DOHH2 (cell line): ENCODE measurements around the gene PRELP.

Experiments used
- H3F3A ChIP-seq: fragments of 200-600 bp; sonication (generic), shearing (Covaris generic); 2 replicates; pipeline ENCODE4 v1.6.0; 2016; ENCODE audit warnings: antibody characterized with exemption, mild to moderate bottlenecking; ENCODE audit not compliant: control insufficient read depth, insufficient read depth
- H3K27ac ChIP-seq: fragments of 200-600 bp; sonication (generic); 2 replicates; pipeline ENCODE4 v1.5.1; 2014; ENCODE audit warnings: low read depth, mild to moderate bottlenecking, low read length, moderate library complexity
- H3K27me3 ChIP-seq: fragments of 200-600 bp; sonication (generic); 2 replicates; pipeline ENCODE4 v1.6.1; 2014; ENCODE audit warnings: mild to moderate bottlenecking, low read length, mixed read lengths; ENCODE audit not compliant: control insufficient read depth
- H3K36me3 ChIP-seq: fragments of 200-600 bp; sonication (generic); 2 replicates; pipeline ENCODE4 v1.6.1; 2014; ENCODE audit warnings: mild to moderate bottlenecking, low read length, moderate library complexity, mixed read lengths; ENCODE audit not compliant: control insufficient read depth
- H3K4me1 ChIP-seq: fragments of 200-600 bp; sonication (generic); 2 replicates; pipeline ENCODE4 v1.6.1; 2014; ENCODE audit warnings: mild to moderate bottlenecking, low read length, mixed read lengths; ENCODE audit not compliant: control insufficient read depth
- H3K4me2 ChIP-seq: fragments of 200-600 bp; sonication (generic); 2 replicates; pipeline ENCODE4 v1.6.0; 2014; ENCODE audit warnings: mild to moderate bottlenecking, low read length, moderate library complexity
- H3K4me3 ChIP-seq: fragments of 200-600 bp; sonication (generic); 2 replicates; pipeline ENCODE4 v1.5.1; 2014; ENCODE audit warnings: mild to moderate bottlenecking, low read length, mixed read lengths
- H3K79me2 ChIP-seq: fragments of 200-600 bp; sonication (generic); 2 replicates; pipeline ENCODE4 v1.6.1; 2014; ENCODE audit warnings: mild to moderate bottlenecking, low read length, mixed read lengths; ENCODE audit not compliant: control insufficient read depth
- H3K9me2 ChIP-seq: fragments of 200-600 bp; sonication (generic); replicated peaks from 2 replicates; pipeline ENCODE4 v1.6.1; 2014; ENCODE audit warnings: mild to moderate bottlenecking, low read length, mixed read lengths; ENCODE audit not compliant: control insufficient read depth
- H3K9me3 ChIP-seq: fragments of 200-600 bp; sonication (generic); 2 replicates; pipeline ENCODE4 v1.6.1; 2014; ENCODE audit warnings: antibody characterized with exemption, low read length, mixed read lengths; ENCODE audit not compliant: control insufficient read depth, insufficient read depth
- H4K20me1 ChIP-seq: fragments of 200-600 bp; sonication (generic); 2 replicates; pipeline ENCODE4 v1.6.0; 2014; ENCODE audit warnings: low read depth, mild to moderate bottlenecking, antibody characterized with exemption, low read length, moderate library complexity; ENCODE audit not compliant: control insufficient read depth, insufficient read depth
- EZH2phosphoT487 ChIP-seq: fragments of 200-600 bp; sonication (generic); IDR thresholded peaks from 2 replicates; pipeline ENCODE4 v1.6.1; 2017; ENCODE audit warnings: borderline replicate concordance, mild to moderate bottlenecking, antibody characterized with exemption, low read length, moderate library complexity, mixed read lengths
- TF ChIP-seq, protein P1 (sequence below): fragments of 200-600 bp; sonication (generic); IDR thresholded peaks from one replicate; pipeline ENCODE4 v1.5.1; 2014; ENCODE audit warnings: antibody characterized with exemption, mild to moderate bottlenecking, low read depth, low read length; ENCODE audit not compliant: poor library complexity, severe bottlenecking

The PRELP gene

DNA sequence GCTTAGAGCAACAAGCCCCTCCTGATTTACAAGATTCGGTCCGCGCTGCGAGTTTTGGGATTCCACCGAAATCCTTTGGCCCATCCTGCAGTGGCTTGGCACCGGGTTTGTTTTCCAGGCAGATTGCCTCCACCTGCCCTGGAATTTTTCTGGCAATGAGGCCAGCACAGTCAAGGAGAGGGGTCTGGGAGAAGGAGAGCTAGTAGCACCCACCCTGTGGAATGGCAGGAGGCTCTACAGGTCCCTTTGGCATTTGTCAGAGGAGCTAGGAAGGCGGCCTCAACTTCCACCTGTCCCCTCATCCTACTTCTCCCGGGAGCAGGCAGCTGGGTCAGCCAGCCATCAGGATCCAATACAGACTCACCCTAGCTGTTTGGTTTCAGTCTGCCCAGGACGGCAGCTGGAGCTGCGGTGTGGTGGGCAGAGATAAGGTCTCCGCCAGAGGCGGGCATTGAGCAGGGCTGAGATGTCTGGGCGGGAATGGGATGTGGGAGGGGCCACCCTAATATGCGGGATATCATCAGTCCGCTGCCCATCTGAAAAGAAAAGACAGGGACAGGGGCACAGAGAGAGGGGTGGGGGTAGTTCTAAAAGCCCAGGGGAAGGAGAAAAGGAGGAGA, 37.8 kb upstream of the PRELP start:
- Histone ChIP-seq H3K9me2 (no peaks in the 10 kb centered on the region), H3K4me1 (no peaks in the 10 kb centered on the region), H3K79me2 (no peaks in the 10 kb centered on the region), H3F3A (no peaks in the 10 kb centered on the region), H3K9me3 (no peaks in the 10 kb centered on the region), H3K4me2 (no peak overlapping the region), H3K27me3 (peaks cover 3% of the 10 kb centered on the region; the same call in 1 of the 2 replicates), H3K4me3 (no peak overlapping the region), H3K36me3 (no peaks in the 10 kb centered on the region), H3K27ac (no peak overlapping the region), H4K20me1 (no peaks in the 10 kb centered on the region)
- TF ChIP-seq, protein P1, sequence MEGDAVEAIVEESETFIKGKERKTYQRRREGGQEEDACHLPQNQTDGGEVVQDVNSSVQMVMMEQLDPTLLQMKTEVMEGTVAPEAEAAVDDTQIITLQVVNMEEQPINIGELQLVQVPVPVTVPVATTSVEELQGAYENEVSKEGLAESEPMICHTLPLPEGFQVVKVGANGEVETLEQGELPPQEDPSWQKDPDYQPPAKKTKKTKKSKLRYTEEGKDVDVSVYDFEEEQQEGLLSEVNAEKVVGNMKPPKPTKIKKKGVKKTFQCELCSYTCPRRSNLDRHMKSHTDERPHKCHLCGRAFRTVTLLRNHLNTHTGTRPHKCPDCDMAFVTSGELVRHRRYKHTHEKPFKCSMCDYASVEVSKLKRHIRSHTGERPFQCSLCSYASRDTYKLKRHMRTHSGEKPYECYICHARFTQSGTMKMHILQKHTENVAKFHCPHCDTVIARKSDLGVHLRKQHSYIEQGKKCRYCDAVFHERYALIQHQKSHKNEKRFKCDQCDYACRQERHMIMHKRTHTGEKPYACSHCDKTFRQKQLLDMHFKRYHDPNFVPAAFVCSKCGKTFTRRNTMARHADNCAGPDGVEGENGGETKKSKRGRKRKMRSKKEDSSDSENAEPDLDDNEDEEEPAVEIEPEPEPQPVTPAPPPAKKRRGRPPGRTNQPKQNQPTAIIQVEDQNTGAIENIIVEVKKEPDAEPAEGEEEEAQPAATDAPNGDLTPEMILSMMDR = no peak
- no peak for TF ChIP-seq EZH2phosphoT487

DNA sequence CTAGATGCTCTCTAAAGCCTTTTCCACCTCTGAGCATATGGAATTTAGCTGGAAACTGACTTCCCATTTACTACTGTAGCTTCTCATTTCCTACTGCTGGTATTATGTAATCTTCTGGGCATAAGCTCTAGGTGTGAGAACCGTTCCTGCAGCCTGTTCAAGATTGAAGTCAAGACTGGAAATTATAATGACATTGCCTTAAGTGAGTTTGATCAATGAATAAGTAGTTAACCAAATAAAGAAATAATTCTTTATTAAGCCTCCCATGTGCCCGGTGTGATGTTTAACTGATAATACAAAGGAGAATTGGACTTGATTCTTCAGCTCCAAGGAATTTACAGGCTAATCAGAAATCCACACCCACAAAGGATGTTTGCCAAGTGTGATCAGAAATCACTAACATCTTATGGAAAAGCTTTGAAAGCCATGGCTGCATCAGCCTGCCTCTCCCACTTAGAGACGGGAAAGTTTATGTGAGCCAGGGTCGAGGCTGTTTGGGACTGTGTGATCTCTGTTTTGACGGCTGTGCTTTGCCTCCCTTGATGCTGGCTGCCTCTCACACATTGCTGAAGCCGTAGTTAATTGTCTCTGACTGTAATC, 36.4 kb upstream of the PRELP start:
- Histone ChIP-seq H4K20me1 (no peaks in the 10 kb centered on the region), H3K9me3 (no peaks in the 10 kb centered on the region), H3K4me1 (no peaks in the 10 kb centered on the region), H3K79me2 (no peaks in the 10 kb centered on the region), H3K36me3 (no peaks in the 10 kb centered on the region), H3K27ac (no peak overlapping the region), H3K9me2 (no peaks in the 10 kb centered on the region), H3K27me3 (peaks cover 3% of the 10 kb centered on the region; the same call in 1 of the 2 replicates), H3K4me2 (no peak overlapping the region), H3K4me3 (no peak overlapping the region), H3F3A (no peaks in the 10 kb centered on the region)
- no peak for TF ChIP-seq EZH2phosphoT487
- TF ChIP-seq, protein P1 = no peak

DNA sequence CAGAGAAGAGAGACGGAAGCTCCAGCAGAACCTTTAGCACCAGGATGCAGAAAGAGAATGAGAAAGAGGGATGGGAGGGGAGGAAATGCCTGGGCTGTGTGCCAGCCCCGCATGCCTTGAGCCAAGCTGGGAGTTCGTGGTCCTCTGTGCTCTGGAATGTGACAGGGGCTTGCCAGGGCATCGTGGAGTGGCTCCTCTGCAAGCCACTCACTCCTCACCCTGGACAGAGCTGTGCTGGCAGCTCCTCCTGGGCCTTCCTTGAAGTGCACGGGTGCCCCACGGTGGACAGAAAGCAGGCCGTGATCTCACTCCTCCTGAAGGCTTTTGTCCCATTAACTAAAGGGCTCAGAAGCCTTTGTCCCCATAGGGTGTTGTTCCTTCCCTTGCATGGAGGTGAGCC, 34.8 kb upstream of the PRELP start:
- no peak overlapping the region for H3K4me3 ChIP-seq
- no peaks in the 10 kb centered on the region for H3K4me1 ChIP-seq
- no peak overlapping the region for H3K4me2 ChIP-seq
- H3K27me3 ChIP-seq = peaks cover 3% of the 10 kb centered on the region; the same call in 1 of the 2 replicates
- no peaks in the 10 kb centered on the region for H3K36me3 ChIP-seq
- H3K9me3 ChIP-seq = no peaks in the 10 kb centered on the region
- no peaks in the 10 kb centered on the region for H3K79me2 ChIP-seq
- no peak overlapping the region for H3K27ac ChIP-seq
- no peaks in the 10 kb centered on the region for H3K9me2 ChIP-seq
- no peaks in the 10 kb centered on the region for H4K20me1 ChIP-seq
- H3F3A ChIP-seq = no peaks in the 10 kb centered on the region
- TF ChIP-seq EZH2phosphoT487 = no peak
- TF ChIP-seq, protein P1 = peak; percentile 38
